ENCODE data around the gene EID2.

- TF ChIP-seq POLR2A (IDR thresholded peaks at IDR 0.05; ENCODE audit: low read depth, low read length): no peak
- no peak for TF ChIP-seq JUN (IDR thresholded peaks at IDR 0.05; ENCODE audit: borderline replicate concordance, insufficient read depth, insufficient read length, low read depth)
- no peak for TF ChIP-seq CTCF (IDR thresholded peaks at IDR 0.05; ENCODE audit: extremely low read depth in 1 of 2, insufficient read depth in 1 of 2, low read depth in 1 of 2, low read length in 2 of 2)
- TF ChIP-seq EZH2 (IDR thresholded peaks at IDR 0.05; ENCODE audit: borderline replicate concordance, low read depth, low read length, severe bottlenecking): no peak
- no peak for TF ChIP-seq POLR2AphosphoS5 (IDR thresholded peaks at IDR 0.05; ENCODE audit: insufficient read depth, low read depth, low read length)
- TF ChIP-seq MYC (IDR thresholded peaks at IDR 0.05; ENCODE audit: low read depth, low read length): no peak
- no peak for TF ChIP-seq MAX (IDR thresholded peaks at IDR 0.05; ENCODE audit: insufficient read depth, insufficient read length)
- no peak for TF ChIP-seq FOS (IDR thresholded peaks at IDR 0.05; ENCODE audit: borderline replicate concordance, insufficient read depth, low read length)
Measured at GRCh38 chr19:39520541-39521484, 19.1 kb downstream of the EID2 start.
